NCI-H82 (cell line): ENCODE results near the gene TBX5.
"Not testable (repeated sequence)": the region's sequence is repeated elsewhere in the genome, so short reads cannot be mapped to it uniquely, and the experiment has no call there.

Source experiments
- DNase-seq: peaks from one replicate; lab custom pipeline; 2025; lab: John Stamatoyannopoulos, UW

Gene TBX5

GRCh38 chr12:114381177-114381576 is 24.8 kb downstream of the TBX5 start:
- peak; percentile 61 for DNase-seq

- DNase-seq, result no peak
These were observed 34.2 kb downstream of the TBX5 start for GRCh38 chr12:114371733-114372132.

- no peak for DNase-seq
These were observed 34.7 kb downstream of the TBX5 start for GRCh38 chr12:114371250-114371649.

GRCh38 chr12:114368685-114369452 is 37.1 kb downstream of the TBX5 start:
- DNase-seq, result no peak

GRCh38 chr12:114361992-114362391 is 44.0 kb downstream of the TBX5 start:
- DNase-seq, result no peak

GRCh38 chr12:114361545-114361944 is 44.4 kb downstream of the TBX5 start:
- no peak for DNase-seq

- DNase-seq, result no peak
These were observed 45.5 kb downstream of the TBX5 start for GRCh38 chr12:114360485-114360884.

GRCh38 chr12:114355389-114356088 is 50.4 kb downstream of the TBX5 start:
- DNase-seq, result peak; percentile 16

GRCh38 chr12:114349239-114349638 is 56.7 kb downstream of the TBX5 start:
- not testable (repeated sequence) for DNase-seq

- no peak for DNase-seq
These were observed 58.1 kb downstream of the TBX5 start for GRCh38 chr12:114347861-114348260.

- no peak for DNase-seq
These were observed 61.1 kb downstream of the TBX5 start for GRCh38 chr12:114344831-114345230.

GRCh38 chr12:114344303-114344663 is 61.7 kb downstream of the TBX5 start:
- DNase-seq, result no peak

GRCh38 chr12:114343585-114344302 is 62.2 kb downstream of the TBX5 start:
- no peak for DNase-seq

GRCh38 chr12:114342656-114343055 is 63.3 kb downstream of the TBX5 start:
- DNase-seq, result no peak

GRCh38 chr12:114341635-114342034 is 64.3 kb downstream of the TBX5 start:
- no peak for DNase-seq

- DNase-seq, result no peak
These were observed 65.7 kb downstream of the TBX5 start for GRCh38 chr12:114340231-114340630.

GRCh38 chr12:114339626-114340025 is 66.3 kb downstream of the TBX5 start:
- DNase-seq, result no peak

- DNase-seq, result no peak
These were observed 70.3 kb downstream of the TBX5 start for GRCh38 chr12:114335607-114336006.

GRCh38 chr12:114334395-114334794 is 71.5 kb downstream of the TBX5 start:
- no peak for DNase-seq

GRCh38 chr12:114328292-114328691 is 77.7 kb downstream of the TBX5 start:
- no peak for DNase-seq

- DNase-seq, result no peak
These were observed 78.2 kb downstream of the TBX5 start for GRCh38 chr12:114327765-114328164.

- DNase-seq, result no peak
These were observed 84.4 kb downstream of the TBX5 start for GRCh38 chr12:114321524-114321923.

- DNase-seq, result no peak
These were observed 85.0 kb downstream of the TBX5 start for GRCh38 chr12:114320968-114321367.
